Ovary (tissue), 3 donors: Measurements from ENCODE around the gene CRKL.

Experiments used
- CTCF ChIP-seq, 3 donors: fragments of 450-650 bp in 2 of 3; fragments of 200-600 bp in 1 of 3; IDR thresholded peaks; one replicate each; pipeline versions ENCODE4 v1.5.1 to v1.8.0; 2016 to 2022; ENCODE audit warnings: antibody characterized with exemption in 3 of 3, mild to moderate bottlenecking in 1 of 3
- POLR2A ChIP-seq: fragments of 450-650 bp; IDR thresholded peaks from one replicate; pipeline ENCODE4 v1.6.1; 2017; ENCODE audit warnings: antibody characterized with exemption, mild to moderate bottlenecking, moderate library complexity
- donor health status: DM: no; HTN: no; CAD: no.

GRCh38 chr22:20937794-20938671 lies 20.8 kb downstream of the CRKL start:
- TF ChIP-seq CTCF (IDR thresholded peaks at IDR 0.05) (no peak), POLR2A (no peak)
